GM12878 (cell line): Measurements from ENCODE around the gene KIF3A. TPM values are rescaled to one million over a fixed set of nuclear protein-coding genes. Genes with fewer than 3 reads are reported as not detected.

Experiments
- ASH2L ChIP-seq: fragments of 300-600, 200-600 bp; sonication (generic); IDR thresholded peaks from 2 replicates; pipeline ENCODE4 v1.6.1; 2017; ENCODE audit warnings: low read depth, mild to moderate bottlenecking, borderline replicate concordance
- CHD1 ChIP-seq: IDR thresholded peaks from 2 replicates; pipeline ENCODE4 v1.6.1; 2012; ENCODE audit warnings: low read depth, low read length, improper control_type of control experiment
- ETV6 ChIP-seq, 2 experiments: fragments of 450-650 bp in 1 of 2; IDR thresholded peaks in 1 of 2; conservative IDR thresholded peaks in 1 of 2; 2 replicates each; pipeline ENCODE4 v1.6.1; 2014; ENCODE audit warnings: antibody characterized with exemption in 1 of 2, borderline replicate concordance in 1 of 2, low read depth in 1 of 2, mild to moderate bottlenecking in 1 of 2, moderate library complexity in 1 of 2
- HCFC1 ChIP-seq: fragments of 150-350 bp; IDR thresholded peaks from 2 replicates; pipeline ENCODE4 v1.6.1; 2014; ENCODE audit warnings: low read length
- HDAC6 ChIP-seq: fragments of 200-600 bp; sonication (generic); IDR thresholded peaks from one replicate; pipeline ENCODE4 v1.8.0; 2017; ENCODE audit warnings: antibody characterized with exemption; ENCODE audit not compliant: unreplicated experiment
- HDGF ChIP-seq: fragments of 450-650 bp; IDR thresholded peaks from 2 replicates; pipeline ENCODE4 v1.6.1; 2016; ENCODE audit warnings: antibody characterized with exemption
- KDM1A ChIP-seq: fragments of 200-600 bp; sonication (generic); IDR thresholded peaks from 2 replicates; pipeline ENCODE4 v1.6.1; 2016; ENCODE audit warnings: borderline replicate concordance
- MTA2 ChIP-seq: fragments of 450-650 bp; IDR thresholded peaks from 2 replicates; pipeline ENCODE4 v1.6.1; 2016; ENCODE audit warnings: low read depth, mild to moderate bottlenecking, moderate library complexity
- NFYA ChIP-seq: IDR thresholded peaks from 2 replicates; pipeline ENCODE4 v1.6.1; 2011; ENCODE audit warnings: low read depth, mild to moderate bottlenecking, low read length, improper control_type of control experiment, borderline replicate concordance
- NR2C2 ChIP-seq: IDR thresholded peaks from 2 replicates; pipeline ENCODE4 v1.6.1; 2011; ENCODE audit warnings: borderline replicate concordance, low read depth; ENCODE audit not compliant: control insufficient read depth, insufficient read length
- NR2F1 ChIP-seq: fragments of 450-650 bp; conservative IDR thresholded peaks from 2 replicates; pipeline ENCODE4 v1.6.1; 2017; ENCODE audit warnings: mild to moderate bottlenecking
- PBX3 ChIP-seq: IDR thresholded peaks from 2 replicates; pipeline ENCODE4 v1.6.1; 2011; ENCODE audit warnings: mild to moderate bottlenecking, low read depth, low read length, moderate library complexity; ENCODE audit not compliant: insufficient replicate concordance
- RCOR1 ChIP-seq: conservative IDR thresholded peaks from 2 replicates; pipeline ENCODE4 v1.6.1; 2012; ENCODE audit warnings: low read depth, low read length, improper control_type of control experiment
- SMAD5 ChIP-seq: IDR thresholded peaks from 2 replicates; pipeline ENCODE4 v1.6.1; 2016; ENCODE audit warnings: antibody characterized with exemption, low read depth
- SREBF2 ChIP-seq: IDR thresholded peaks from 2 replicates; pipeline ENCODE4 v1.6.1; 2012; ENCODE audit warnings: mild to moderate bottlenecking, low read length
- SUPT20H ChIP-seq: IDR thresholded peaks from 2 replicates; pipeline ENCODE4 v1.6.1; 2011; ENCODE audit warnings: low read depth, mild to moderate bottlenecking, low read length, moderate library complexity, borderline replicate concordance; ENCODE audit not compliant: control insufficient read depth
- ZNF274 ChIP-seq: IDR thresholded peaks from one replicate; pipeline ENCODE4 v1.8.0; 2011; ENCODE audit not compliant: insufficient read length, insufficient read depth
- ZNF622 ChIP-seq: fragments of 450-650 bp; IDR thresholded peaks from 2 replicates; pipeline ENCODE4 v1.6.1; 2017; ENCODE audit warnings: mild to moderate bottlenecking, inconsistent platforms
- ZZZ3 ChIP-seq: IDR thresholded peaks from 2 replicates; pipeline ENCODE4 v1.6.1; 2011; ENCODE audit warnings: low read depth; ENCODE audit not compliant: control insufficient read depth, insufficient read length
- polyA plus RNA-seq, 11 experiments: library from polyadenylated mRNA; depleted of rRNA in 4 of 11; unstranded in 6 of 11; stranded (reverse) in 5 of 11; fragments of >200 nt; fragmentation: Nextera tagmentation in 4 of 11; fragmentation: Illumina TruSeq in 1 of 11; extraction: Ambion mirVana in 4 of 11; extraction: Trizol in 1 of 11; gene quantifications; 1 replicate in 1 of 11; 2 replicates in 10 of 11; pipeline versions ENCODE4 v1.2.1 to v1.2.3, GENCODE V29; 2011 to 2016; ENCODE audit warnings: inconsistent platforms in 2 of 11, missing spikeins in 2 of 11, low read depth in 1 of 11
- total RNA-seq, 4 experiments: library from RNA; depleted of rRNA in 3 of 4; stranded (reverse); fragments of >200 nt in 3 of 4; fragmentation: Illumina TruSeq in 1 of 4; extraction: Trizol in 1 of 4; gene quantifications; 2 replicates each; pipeline versions ENCODE4 v1.2.1 to v1.2.3, GENCODE V29; 2013 to 2021
- TF ChIP-seq, protein P1 (sequence below): fragments of 450-650 bp; IDR thresholded peaks from 2 replicates; pipeline ENCODE4 v1.6.1; 2017; ENCODE audit warnings: mild to moderate bottlenecking, moderate library complexity
- TF ChIP-seq, protein P2 (sequence below): fragments of 450-650 bp; IDR thresholded peaks from 2 replicates; pipeline ENCODE4 v1.6.1; 2017; ENCODE audit warnings: antibody characterized with exemption, mild to moderate bottlenecking, moderate library complexity

Gene KIF3A
- total and polyA plus RNA-seq, 10 of the 15 experiments (the other 5 are each of a cell fraction or from before 2014, with no cell fraction given), result 2.7 to 36.5 (median 10.0) TPM

DNA sequence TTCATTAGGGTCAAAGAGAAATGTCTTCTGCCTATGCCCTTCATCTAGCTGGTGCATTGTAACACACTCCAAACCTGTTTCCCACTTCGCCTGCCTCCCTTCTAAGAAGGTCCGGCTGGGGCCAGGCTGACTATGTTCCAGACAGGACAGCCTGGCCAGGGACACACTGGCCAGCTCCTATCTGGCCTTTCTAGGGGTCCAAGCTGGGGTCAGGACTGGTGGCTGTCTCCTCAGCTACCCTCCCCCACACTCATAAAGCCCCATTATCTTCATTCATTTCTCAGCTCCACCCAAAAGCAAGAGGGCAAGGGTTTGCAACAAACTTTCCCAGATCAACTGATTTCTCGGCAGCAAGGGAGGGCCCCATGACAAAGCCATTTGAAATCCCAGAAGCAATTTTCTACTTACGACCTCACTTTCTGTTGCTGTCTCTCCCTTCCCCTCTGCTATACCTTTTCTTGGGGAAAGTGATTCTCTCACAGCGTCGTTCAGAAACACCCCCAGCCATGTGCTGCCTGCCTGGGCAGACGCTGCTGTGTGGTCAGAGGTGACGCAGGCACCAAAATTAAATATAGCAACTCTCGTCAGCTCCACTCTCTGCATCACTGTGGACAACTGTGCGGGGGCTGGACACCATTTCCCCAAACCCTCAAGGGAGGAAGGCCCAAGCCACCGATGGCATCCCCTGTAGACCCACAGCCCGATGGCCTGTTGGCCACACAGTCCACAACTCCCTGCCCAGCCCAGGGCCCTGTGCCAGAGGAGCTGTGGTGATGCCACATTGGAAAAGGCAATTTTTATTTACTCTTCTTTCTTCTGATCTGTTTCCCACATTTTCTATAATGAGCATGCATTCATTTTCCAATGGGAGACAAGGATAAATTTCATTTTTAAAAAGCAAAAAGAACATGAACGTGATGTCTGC is 73.3 kb downstream of the KIF3A start (continued):
- TF ChIP-seq, protein P1, sequence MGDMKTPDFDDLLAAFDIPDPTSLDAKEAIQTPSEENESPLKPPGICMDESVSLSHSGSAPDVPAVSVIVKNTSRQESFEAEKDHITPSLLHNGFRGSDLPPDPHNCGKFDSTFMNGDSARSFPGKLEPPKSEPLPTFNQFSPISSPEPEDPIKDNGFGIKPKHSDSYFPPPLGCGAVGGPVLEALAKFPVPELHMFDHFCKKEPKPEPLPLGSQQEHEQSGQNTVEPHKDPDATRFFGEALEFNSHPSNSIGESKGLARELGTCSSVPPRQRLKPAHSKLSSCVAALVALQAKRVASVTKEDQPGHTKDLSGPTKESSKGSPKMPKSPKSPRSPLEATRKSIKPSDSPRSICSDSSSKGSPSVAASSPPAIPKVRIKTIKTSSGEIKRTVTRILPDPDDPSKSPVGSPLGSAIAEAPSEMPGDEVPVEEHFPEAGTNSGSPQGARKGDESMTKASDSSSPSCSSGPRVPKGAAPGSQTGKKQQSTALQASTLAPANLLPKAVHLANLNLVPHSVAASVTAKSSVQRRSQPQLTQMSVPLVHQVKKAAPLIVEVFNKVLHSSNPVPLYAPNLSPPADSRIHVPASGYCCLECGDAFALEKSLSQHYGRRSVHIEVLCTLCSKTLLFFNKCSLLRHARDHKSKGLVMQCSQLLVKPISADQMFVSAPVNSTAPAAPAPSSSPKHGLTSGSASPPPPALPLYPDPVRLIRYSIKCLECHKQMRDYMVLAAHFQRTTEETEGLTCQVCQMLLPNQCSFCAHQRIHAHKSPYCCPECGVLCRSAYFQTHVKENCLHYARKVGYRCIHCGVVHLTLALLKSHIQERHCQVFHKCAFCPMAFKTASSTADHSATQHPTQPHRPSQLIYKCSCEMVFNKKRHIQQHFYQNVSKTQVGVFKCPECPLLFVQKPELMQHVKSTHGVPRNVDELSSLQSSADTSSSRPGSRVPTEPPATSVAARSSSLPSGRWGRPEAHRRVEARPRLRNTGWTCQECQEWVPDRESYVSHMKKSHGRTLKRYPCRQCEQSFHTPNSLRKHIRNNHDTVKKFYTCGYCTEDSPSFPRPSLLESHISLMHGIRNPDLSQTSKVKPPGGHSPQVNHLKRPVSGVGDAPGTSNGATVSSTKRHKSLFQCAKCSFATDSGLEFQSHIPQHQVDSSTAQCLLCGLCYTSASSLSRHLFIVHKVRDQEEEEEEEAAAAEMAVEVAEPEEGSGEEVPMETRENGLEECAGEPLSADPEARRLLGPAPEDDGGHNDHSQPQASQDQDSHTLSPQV, result peak; percentile 98
- peak; percentile 97 for TF ChIP-seq MTA2
- TF ChIP-seq SMAD5, result no peak
- TF ChIP-seq HDGF, result no peak
- no peak for TF ChIP-seq ZNF274
- no peak; the same call in 1 of the 2 replicates for TF ChIP-seq ASH2L
- no peak for TF ChIP-seq ZNF622
- TF ChIP-seq NR2C2, result no peak
- no peak for TF ChIP-seq NFYA
- TF ChIP-seq ETV6 (conservative IDR thresholded peaks at IDR 0.05 in 1 of 2, IDR thresholded peaks at IDR 0.05 in 1 of 2; ENCODE audit: borderline replicate concordance in 1 of 2, low read depth in 1 of 2), result peak in 1 of 2 experiments; percentile 59; a peak in 2 of 4 replicates
- no peak for TF ChIP-seq SREBF2
- no peak for TF ChIP-seq PBX3
- no peak for TF ChIP-seq KDM1A
- no peak for TF ChIP-seq HDAC6
- TF ChIP-seq ZZZ3, result no peak
- TF ChIP-seq, protein P2, sequence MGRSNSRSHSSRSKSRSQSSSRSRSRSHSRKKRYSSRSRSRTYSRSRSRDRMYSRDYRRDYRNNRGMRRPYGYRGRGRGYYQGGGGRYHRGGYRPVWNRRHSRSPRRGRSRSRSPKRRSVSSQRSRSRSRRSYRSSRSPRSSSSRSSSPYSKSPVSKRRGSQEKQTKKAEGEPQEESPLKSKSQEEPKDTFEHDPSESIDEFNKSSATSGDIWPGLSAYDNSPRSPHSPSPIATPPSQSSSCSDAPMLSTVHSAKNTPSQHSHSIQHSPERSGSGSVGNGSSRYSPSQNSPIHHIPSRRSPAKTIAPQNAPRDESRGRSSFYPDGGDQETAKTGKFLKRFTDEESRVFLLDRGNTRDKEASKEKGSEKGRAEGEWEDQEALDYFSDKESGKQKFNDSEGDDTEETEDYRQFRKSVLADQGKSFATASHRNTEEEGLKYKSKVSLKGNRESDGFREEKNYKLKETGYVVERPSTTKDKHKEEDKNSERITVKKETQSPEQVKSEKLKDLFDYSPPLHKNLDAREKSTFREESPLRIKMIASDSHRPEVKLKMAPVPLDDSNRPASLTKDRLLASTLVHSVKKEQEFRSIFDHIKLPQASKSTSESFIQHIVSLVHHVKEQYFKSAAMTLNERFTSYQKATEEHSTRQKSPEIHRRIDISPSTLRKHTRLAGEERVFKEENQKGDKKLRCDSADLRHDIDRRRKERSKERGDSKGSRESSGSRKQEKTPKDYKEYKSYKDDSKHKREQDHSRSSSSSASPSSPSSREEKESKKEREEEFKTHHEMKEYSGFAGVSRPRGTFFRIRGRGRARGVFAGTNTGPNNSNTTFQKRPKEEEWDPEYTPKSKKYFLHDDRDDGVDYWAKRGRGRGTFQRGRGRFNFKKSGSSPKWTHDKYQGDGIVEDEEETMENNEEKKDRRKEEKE, result no peak
- peak; percentile 81; the same call in 1 of the 2 replicates for TF ChIP-seq RCOR1
- TF ChIP-seq SUPT20H, result no peak
- TF ChIP-seq NR2F1, result peak; percentile 70
- no peak for TF ChIP-seq CHD1
- TF ChIP-seq HCFC1, result no peak
